MCF 10A (cell line): ENCODE measurements around the gene MAN2A2. TPM values are rescaled to one million over a fixed set of nuclear protein-coding genes. Genes with fewer than 3 reads are reported as not detected.

Experiments
- BruUV-seq: library from RNA; stranded (reverse); fragments of 400-500 nt; replicated peaks from 2 replicates; lab custom pipeline; 2021; lab: Mats Ljungman, UMichigan
- CTCF ChIA-PET: fragments of 300-600 bp; sonication (Branson Sonifier 250); formaldehyde crosslinking; extraction: SDS; loops from one replicate; lab custom pipeline; 2021; ENCODE audit warnings: antibody characterized with exemption, inconsistent platforms; lab: Yijun Ruan, JAX
- POLR2A ChIA-PET: fragments of 300-600, 350-650 bp; sonication (Branson Sonifier 250); formaldehyde crosslinking; extraction: SDS; loops from one replicate; lab custom pipeline; 2020; ENCODE audit warnings: antibody characterized with exemption, inconsistent platforms; lab: Yijun Ruan, JAX
- DNase-seq: peaks from one replicate; pipeline ENCODE4 v3.0.0-alpha.2; 2018; ENCODE audit not compliant: unreplicated experiment
- H3K27ac Mint-ChIP-seq: one replicate; pipeline ENCODE4 v1.8.0; 2022; ENCODE audit warnings: mild to moderate bottlenecking, low read depth, mixed read lengths; ENCODE audit not compliant: unreplicated experiment
- H3K27me3 Mint-ChIP-seq: one replicate; pipeline ENCODE4 v1.8.0; 2022; ENCODE audit warnings: mixed read lengths; ENCODE audit not compliant: insufficient read depth, unreplicated experiment
- H3K36me3 Mint-ChIP-seq: one replicate; pipeline ENCODE4 v1.8.0; 2022; ENCODE audit warnings: mild to moderate bottlenecking, moderate library complexity, mixed read lengths; ENCODE audit not compliant: insufficient read depth, unreplicated experiment
- H3K4me1 Mint-ChIP-seq: one replicate; pipeline ENCODE4 v1.8.0; 2022; ENCODE audit warnings: mixed read lengths; ENCODE audit not compliant: insufficient read depth, unreplicated experiment
- H3K4me3 Mint-ChIP-seq: one replicate; pipeline ENCODE4 v1.8.0; 2022; ENCODE audit warnings: mild to moderate bottlenecking, moderate library complexity, mixed read lengths; ENCODE audit not compliant: unreplicated experiment
- H3K9me3 Mint-ChIP-seq: one replicate; pipeline ENCODE4 v1.8.0; 2022; ENCODE audit warnings: mixed read lengths; ENCODE audit not compliant: unreplicated experiment
- intact Hi-C: fragments of 100-400 bp; cut with micrococcal nuclease; formaldehyde crosslinking; loops from 2 replicates; pipeline ENCODE4 v1.14.1; 2022
- total RNA-seq: library from RNA; stranded (reverse); gene quantifications from 2 replicates; pipeline ENCODE4 v1.2.3, GENCODE V29; 2022
- TF ChIP-seq, protein P1 (sequence below): fragments of 200-600 bp; IDR thresholded peaks from one replicate; pipeline ENCODE4 v1.8.0; 2022; ENCODE audit warnings: antibody characterized with exemption, mild to moderate bottlenecking; ENCODE audit not compliant: unreplicated experiment

Gene MAN2A2
- total RNA-seq, 1 experiment from 2014 or later, result 42.4 TPM

DNA sequence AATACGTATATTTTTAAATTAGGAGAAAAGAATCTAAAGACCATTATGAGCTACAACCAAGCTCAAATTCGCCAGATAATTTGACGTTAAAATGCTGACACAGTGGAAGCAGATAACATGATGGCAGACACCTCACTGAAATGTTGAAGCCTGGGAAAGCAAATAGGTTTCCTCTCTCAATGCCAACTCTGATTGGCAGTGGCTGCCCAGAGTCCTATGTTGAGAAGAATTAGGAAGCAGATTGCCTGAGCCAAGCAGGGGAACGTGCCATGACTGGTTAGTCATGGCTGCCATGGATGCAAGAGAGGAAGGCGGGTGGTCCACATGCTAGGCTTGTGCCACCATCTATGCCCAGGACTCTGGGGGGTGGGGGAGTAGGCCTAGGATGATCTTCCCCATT lies 35.2 kb downstream of the MAN2A2 start:
- no peak for DNase-seq
- no peaks in the 10 kb centered on the region for H3K27me3 Mint-ChIP-seq
- peaks cover 17% of the 10 kb centered on the region for H3K4me1 Mint-ChIP-seq
- POLR2A ChIA-PET, result no interaction called here
- intact Hi-C loops, result no loop called here
- H3K9me3 Mint-ChIP-seq, result no peaks in the 10 kb centered on the region
- CTCF ChIA-PET, result interaction anchor here (0.6 to 11.6 kb wide), 4 partner anchors 18 to 232 kb away, joined by 3 to 131 read pairs (median 60); partner anchors contain the start of genes MAN2A2 and RCCD1
- H3K36me3 Mint-ChIP-seq, result peaks cover 58% of the 10 kb centered on the region
- H3K4me3 Mint-ChIP-seq, result no peak overlapping the region
- BruUV-seq, result no TSS peak
- TF ChIP-seq, protein P1, sequence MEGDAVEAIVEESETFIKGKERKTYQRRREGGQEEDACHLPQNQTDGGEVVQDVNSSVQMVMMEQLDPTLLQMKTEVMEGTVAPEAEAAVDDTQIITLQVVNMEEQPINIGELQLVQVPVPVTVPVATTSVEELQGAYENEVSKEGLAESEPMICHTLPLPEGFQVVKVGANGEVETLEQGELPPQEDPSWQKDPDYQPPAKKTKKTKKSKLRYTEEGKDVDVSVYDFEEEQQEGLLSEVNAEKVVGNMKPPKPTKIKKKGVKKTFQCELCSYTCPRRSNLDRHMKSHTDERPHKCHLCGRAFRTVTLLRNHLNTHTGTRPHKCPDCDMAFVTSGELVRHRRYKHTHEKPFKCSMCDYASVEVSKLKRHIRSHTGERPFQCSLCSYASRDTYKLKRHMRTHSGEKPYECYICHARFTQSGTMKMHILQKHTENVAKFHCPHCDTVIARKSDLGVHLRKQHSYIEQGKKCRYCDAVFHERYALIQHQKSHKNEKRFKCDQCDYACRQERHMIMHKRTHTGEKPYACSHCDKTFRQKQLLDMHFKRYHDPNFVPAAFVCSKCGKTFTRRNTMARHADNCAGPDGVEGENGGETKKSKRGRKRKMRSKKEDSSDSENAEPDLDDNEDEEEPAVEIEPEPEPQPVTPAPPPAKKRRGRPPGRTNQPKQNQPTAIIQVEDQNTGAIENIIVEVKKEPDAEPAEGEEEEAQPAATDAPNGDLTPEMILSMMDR, result no peak
- no peak overlapping the region for H3K27ac Mint-ChIP-seq

DNA sequence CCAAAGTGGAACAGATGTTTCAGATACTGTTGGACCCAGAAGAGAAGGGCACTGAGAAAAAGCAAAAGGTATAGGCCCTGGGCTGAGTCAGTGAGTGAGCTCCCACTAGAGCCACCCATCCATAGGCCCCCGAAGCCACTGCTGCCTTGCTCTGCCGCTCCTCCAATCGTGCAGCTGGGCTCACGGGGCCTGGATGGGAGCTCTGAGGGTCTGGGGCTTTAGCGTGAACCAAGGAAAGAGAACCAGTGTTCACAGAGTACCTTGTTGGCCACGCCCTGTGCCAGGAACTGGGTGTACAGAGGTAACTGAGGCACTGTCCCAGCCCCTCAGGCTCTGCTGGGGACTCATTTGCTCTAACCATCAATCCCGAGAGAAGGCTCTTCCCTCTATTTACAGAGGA lies 36.7 kb downstream of the MAN2A2 start:
- intact Hi-C loops, result no loop called here
- CTCF ChIA-PET, result interaction anchor here (11.6 kb wide), 1 partner anchor 16 kb away, joined by 116 read pairs; the partner anchor contains the start of gene RCCD1
- TF ChIP-seq, protein P1, result no peak
- H3K9me3 Mint-ChIP-seq, result no peaks in the 10 kb centered on the region
- no peak overlapping the region for H3K4me3 Mint-ChIP-seq
- H3K27ac Mint-ChIP-seq, result no peak overlapping the region
- peaks cover 73% of the 10 kb centered on the region for H3K36me3 Mint-ChIP-seq
- no TSS peak for BruUV-seq
- H3K27me3 Mint-ChIP-seq, result no peaks in the 10 kb centered on the region
- no peak for DNase-seq
- POLR2A ChIA-PET, result no interaction called here
- H3K4me1 Mint-ChIP-seq, result peaks cover 10% of the 10 kb centered on the region

DNA sequence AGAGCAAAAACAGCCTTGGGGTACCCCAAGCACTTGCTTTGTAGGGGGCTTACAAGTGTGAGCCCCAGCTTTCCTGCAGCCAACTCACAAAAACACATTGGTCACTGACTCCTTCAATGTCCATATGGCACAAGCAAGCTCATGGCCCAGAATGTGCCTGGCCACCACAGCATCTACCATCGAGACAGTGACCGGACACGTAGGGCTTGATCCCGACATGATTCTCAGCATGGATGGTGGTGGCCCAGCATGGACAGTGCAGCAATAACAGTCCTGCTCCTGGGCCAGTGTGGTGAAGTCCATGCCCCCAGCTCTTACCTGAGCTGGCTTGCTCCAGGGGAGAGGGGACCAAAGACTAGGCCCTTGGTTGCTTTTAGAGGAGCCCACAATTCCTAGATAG lies 37.9 kb downstream of the MAN2A2 start:
- Mint-ChIP-seq H3K4me3 (no peak overlapping the region), H3K4me1 (peaks cover 6% of the 10 kb centered on the region), H3K9me3 (no peaks in the 10 kb centered on the region), H3K27me3 (no peaks in the 10 kb centered on the region), H3K27ac (peak overlapping the region; percentile 40), H3K36me3 (peaks cover 85% of the 10 kb centered on the region)
- DNase-seq, result no peak
- ChIA-PET CTCF (interaction anchor here (0.6 to 11.8 kb wide), 4 partner anchors 9 to 331 kb away, joined by 4 to 116 read pairs (median 56); partner anchors contain the start of genes HDDC3, RCCD1 and UNC45A), POLR2A (interaction anchor here (1.0 to 1.7 kb wide), 3 partner anchors 9 to 77 kb away, joined by 3 to 4 read pairs (median 3); partner anchors contain the start of gene HDDC3)
- TF ChIP-seq, protein P1, result no peak
- intact Hi-C loops, result no loop called here
- no TSS peak for BruUV-seq

DNA sequence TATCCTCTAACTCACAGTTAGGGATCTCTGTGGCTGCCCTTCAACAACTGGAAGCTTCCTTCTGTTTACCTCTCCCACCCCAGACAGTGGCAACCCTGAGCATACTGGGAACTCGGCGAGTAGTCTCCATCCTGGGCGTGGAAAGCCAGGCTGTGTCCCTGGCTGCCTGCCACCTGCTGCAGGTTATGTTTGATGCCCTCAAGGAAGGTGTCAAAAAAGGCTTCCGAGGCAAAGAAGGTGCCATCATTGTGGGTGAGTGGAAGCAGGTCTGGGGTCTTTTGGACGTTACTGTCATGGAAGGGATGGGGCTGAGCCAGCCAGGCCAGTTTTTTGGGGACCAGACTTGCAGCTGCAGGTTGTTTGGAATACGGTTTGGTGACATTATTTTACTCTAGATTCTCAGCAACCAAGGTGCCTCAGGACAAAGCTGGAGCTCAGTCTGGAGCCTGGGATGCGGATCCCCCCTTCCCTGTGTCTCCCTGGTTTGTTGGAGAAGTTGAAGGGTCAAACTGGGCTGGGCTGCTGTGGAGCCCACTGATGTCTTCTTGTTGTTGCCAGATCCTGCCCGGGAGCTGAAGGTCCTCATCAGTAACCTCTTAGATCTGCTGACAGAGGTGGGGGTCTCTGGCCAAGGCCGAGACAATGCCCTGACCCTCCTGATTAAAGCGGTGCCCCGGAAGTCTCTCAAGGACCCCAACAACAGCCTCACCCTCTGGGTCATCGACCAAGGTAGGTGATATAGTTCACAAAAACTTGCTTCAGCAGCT lies 39.4 kb downstream of the MAN2A2 start:
- ChIA-PET CTCF (interaction anchor here (0.6 to 11.8 kb wide), 6 partner anchors 10 to 948 kb away, joined by 3 to 108 read pairs (median 4); partner anchors contain the start of genes HDDC3, RCCD1 and UNC45A), POLR2A (interaction anchor here (0.8 to 1.7 kb wide), 3 partner anchors 12 to 14 kb away, joined by 4 to 6 read pairs (median 4); partner anchors contain the start of gene RCCD1)
- Mint-ChIP-seq H3K27me3 (no peaks in the 10 kb centered on the region), H3K4me1 (no peaks in the 10 kb centered on the region), H3K27ac (no peak overlapping the region), H3K36me3 (peaks cover 82% of the 10 kb centered on the region), H3K9me3 (no peaks in the 10 kb centered on the region), H3K4me3 (no peak overlapping the region)
- intact Hi-C loops, result no loop called here
- BruUV-seq, result no TSS peak
- DNase-seq, result no peak
- TF ChIP-seq, protein P1, result no peak
